Measurements from ENCODE around the gene NHSL1.

The NHSL1 gene

GRCh38 chr6:138397128-138398122 lies 101.9 kb downstream of the NHSL1 start:
- no peak for DNase-seq

- no peak for DNase-seq
These were observed 102.6 kb downstream of the NHSL1 start for GRCh38 chr6:138396709-138397108.

GRCh38 chr6:138393871-138394783 lies 105.2 kb downstream of the NHSL1 start:
- no peak for DNase-seq

- DNase-seq: no peak
These were observed 109.7 kb downstream of the NHSL1 start for GRCh38 chr6:138389551-138389950.

- no peak for DNase-seq
These were observed 111.5 kb downstream of the NHSL1 start for GRCh38 chr6:138387577-138388368.

GRCh38 chr6:138386897-138387296 lies 112.4 kb downstream of the NHSL1 start:
- no peak for DNase-seq

- no peak for DNase-seq
These were observed 115.5 kb downstream of the NHSL1 start for GRCh38 chr6:138383776-138384175.

GRCh38 chr6:138382498-138383265 lies 116.6 kb downstream of the NHSL1 start:
- DNase-seq: no peak

GRCh38 chr6:138378463-138378862 lies 120.8 kb downstream of the NHSL1 start:
- no peak for DNase-seq

- no peak for DNase-seq
These were observed 121.5 kb downstream of the NHSL1 start, which contains the start of gene SMIM28 for GRCh38 chr6:138377844-138378243. Gene SMIM28, plus strand, starts transcription at chr6:138377905. Its CDS starts 168 bp downstream, at chr6:138378073.

- DNase-seq: no peak
These were observed 122.3 kb downstream of the NHSL1 start for GRCh38 chr6:138377042-138377441.

GRCh38 chr6:138374815-138375214 lies 124.5 kb downstream of the NHSL1 start:
- no peak for DNase-seq

GRCh38 chr6:138374230-138374629 lies 125.1 kb downstream of the NHSL1 start:
- DNase-seq: no peak

GRCh38 chr6:138372711-138373463 lies 126.4 kb downstream of the NHSL1 start:
- no peak for DNase-seq

Measured in cerebellar nuclear complex (tissue), 1 donor.